IMR-90 (cell line): ENCODE results near the gene NAPSA. TPM values are rescaled to one million over a fixed set of nuclear protein-coding genes. Genes with fewer than 3 reads are reported as not detected.

Experiments used
- ATAC-seq: fragments of 200-7000 bp; cut with Tn5 transposase; 2 replicates; pipeline ENCODE4 v1.9.1; 2020; ENCODE audit warnings: low read depth, mild to moderate bottlenecking, moderate library complexity
- BruUV-seq: library from RNA; stranded (reverse); fragments of 400-500 nt; replicated peaks from 2 replicates; lab custom pipeline; 2021; lab: Mats Ljungman, UMichigan
- CTCF ChIA-PET: fragments of 300-600 bp; formaldehyde crosslinking; extraction: SDS; loops from one replicate; lab custom pipeline; 2021; ENCODE audit warnings: antibody characterized with exemption; lab: Yijun Ruan, JAX
- POLR2A ChIA-PET: fragments of 300-600 bp; sonication (Branson Sonifier 250); formaldehyde crosslinking; loops from one replicate; lab custom pipeline; 2022; ENCODE audit warnings: antibody characterized with exemption; ENCODE audit not compliant: unreplicated experiment; lab: Charles Lee
- DNase-seq: peaks from one replicate; pipeline ENCODE4 v3.0.0; 2013
- H2AFZ ChIP-seq: replicated peaks from 2 replicates; pipeline ENCODE3; 2013; ENCODE audit warnings: low read length, mild to moderate bottlenecking; ENCODE audit not compliant: poor library complexity
- H2AK5ac ChIP-seq: 2 replicates; pipeline ENCODE4 v1.6.1; 2013; ENCODE audit warnings: low read depth, low read length, inconsistent platforms
- H2AK9ac ChIP-seq: replicated peaks from 2 replicates; pipeline ENCODE3; 2013; ENCODE audit warnings: mild to moderate bottlenecking, low read depth, low read length, moderate library complexity; ENCODE audit not compliant: poor library complexity
- H2BK120ac ChIP-seq: 2 replicates; pipeline ENCODE4 v1.6.1; 2013; ENCODE audit warnings: low read depth, low read length, inconsistent platforms
- H2BK15ac ChIP-seq: 3 replicates; pipeline ENCODE4 v1.6.1; 2013; ENCODE audit warnings: low read depth, low read length, inconsistent platforms
- H2BK20ac ChIP-seq: 2 replicates; pipeline ENCODE4 v1.6.1; 2013; ENCODE audit warnings: low read depth, mild to moderate bottlenecking, inconsistent platforms, low read length, moderate library complexity
- H2BK5ac ChIP-seq: 2 replicates; pipeline ENCODE4 v1.6.1; 2013; ENCODE audit warnings: mild to moderate bottlenecking, low read depth, low read length, inconsistent platforms; ENCODE audit not compliant: poor library complexity, severe bottlenecking
- H3K14ac ChIP-seq: replicated peaks from 2 replicates; pipeline ENCODE4 v1.6.1; 2013; ENCODE audit warnings: low read depth, low read length, inconsistent platforms
- H3K18ac ChIP-seq: 2 replicates; pipeline ENCODE4 v1.6.1; 2013; ENCODE audit warnings: low read depth, low read length, control low read depth
- H3K23ac ChIP-seq: 2 replicates; pipeline ENCODE4 v1.6.1; 2013; ENCODE audit warnings: low read depth, low read length, inconsistent platforms
- H3K27ac ChIP-seq: 2 replicates; pipeline ENCODE4 v1.5.1; 2013; ENCODE audit warnings: mild to moderate bottlenecking, control low read depth, low read length; ENCODE audit not compliant: insufficient read depth
- H3K27me3 ChIP-seq: 2 replicates; pipeline ENCODE4 v1.6.1; 2013; ENCODE audit warnings: low read length; ENCODE audit not compliant: control insufficient read depth, insufficient read depth
- H3K36me3 ChIP-seq: 2 replicates; pipeline ENCODE4 v1.6.1; 2013; ENCODE audit warnings: low read length, mixed read lengths; ENCODE audit not compliant: control insufficient read depth, insufficient read depth
- H3K4ac ChIP-seq: 2 replicates; pipeline ENCODE4 v1.6.1; 2013; ENCODE audit warnings: low read depth, low read length, inconsistent platforms
- H3K4me1 ChIP-seq: 2 replicates; pipeline ENCODE4 v1.6.1; 2013; ENCODE audit warnings: low read length, mixed read lengths; ENCODE audit not compliant: control insufficient read depth, insufficient read depth
- H3K4me2 ChIP-seq: 2 replicates; pipeline ENCODE4 v1.6.1; 2013; ENCODE audit warnings: low read depth, mild to moderate bottlenecking, control low read depth, low read length, moderate library complexity
- H3K4me3 ChIP-seq: 2 replicates; pipeline ENCODE4 v1.5.1; 2013; ENCODE audit warnings: low read depth, mild to moderate bottlenecking, control low read depth, low read length, moderate library complexity; ENCODE audit not compliant: insufficient read depth
- H3K56ac ChIP-seq: 2 replicates; pipeline ENCODE4 v1.6.1; 2013; ENCODE audit warnings: low read length, inconsistent platforms; ENCODE audit not compliant: insufficient read depth; ENCODE audit errors: extremely low read depth
- H3K79me1 ChIP-seq, 2 experiments: 2 replicates each; pipeline ENCODE4 v1.6.1; 2013; ENCODE audit warnings: low read length in 2 of 2, inconsistent platforms in 1 of 2, low read depth in 1 of 2
- H3K9ac ChIP-seq: 2 replicates; pipeline ENCODE4 v1.6.1; 2013; ENCODE audit warnings: low read depth, low read length, control low read depth
- H3K9me1 ChIP-seq: 2 replicates; pipeline ENCODE4 v1.6.1; 2013; ENCODE audit warnings: low read length, inconsistent platforms; ENCODE audit not compliant: insufficient read depth
- H3K9me3 ChIP-seq: 2 replicates; pipeline ENCODE4 v1.6.1; 2013; ENCODE audit warnings: low read length; ENCODE audit not compliant: control insufficient read depth, insufficient read depth
- H4K20me1 ChIP-seq: 2 replicates; pipeline ENCODE4 v1.6.1; 2013; ENCODE audit warnings: low read length, inconsistent platforms; ENCODE audit not compliant: insufficient read depth
- H4K5ac ChIP-seq: 2 replicates; pipeline ENCODE4 v1.6.1; 2013; ENCODE audit warnings: mild to moderate bottlenecking, low read depth, low read length, control low read depth
- H4K8ac ChIP-seq, 2 experiments: 2 replicates each; pipeline ENCODE4 v1.6.1; 2013; ENCODE audit warnings: low read depth in 2 of 2, low read length in 2 of 2, control low read depth in 1 of 2, inconsistent platforms in 1 of 2
- H4K91ac ChIP-seq: 2 replicates; pipeline ENCODE4 v1.6.1; 2013; ENCODE audit warnings: low read depth, low read length, inconsistent platforms; ENCODE audit not compliant: insufficient read depth
- BHLHE40 ChIP-seq: fragments of 150-350 bp; IDR thresholded peaks from 2 replicates; pipeline ENCODE4 v1.6.1; 2016; ENCODE audit warnings: mild to moderate bottlenecking, low read depth, low read length
- CEBPB ChIP-seq: IDR thresholded peaks from 2 replicates; pipeline ENCODE4 v1.6.1; 2012; ENCODE audit warnings: low read depth, low read length, improper control_type of control experiment
- MAFK ChIP-seq: IDR thresholded peaks from 2 replicates; pipeline ENCODE4 v1.6.1; 2012; ENCODE audit warnings: low read depth, low read length, improper control_type of control experiment
- MAZ ChIP-seq: IDR thresholded peaks from 2 replicates; pipeline ENCODE4 v1.6.1; 2012; ENCODE audit warnings: low read depth, mild to moderate bottlenecking, low read length, improper control_type of control experiment, moderate library complexity, borderline replicate concordance
- MXI1 ChIP-seq: IDR thresholded peaks from 2 replicates; pipeline ENCODE4 v1.6.1; 2012; ENCODE audit warnings: low read depth, mild to moderate bottlenecking, low read length, moderate library complexity, borderline replicate concordance
- NFE2L2 ChIP-seq: fragments of 150-350 bp; IDR thresholded peaks from 2 replicates; pipeline ENCODE4 v1.6.1; 2016; ENCODE audit warnings: low read depth, mild to moderate bottlenecking, low read length
- POLR2A ChIP-seq: IDR thresholded peaks from 2 replicates; pipeline ENCODE4 v1.6.1; 2012; ENCODE audit warnings: mild to moderate bottlenecking, low read depth, low read length
- RAD21 ChIP-seq: IDR thresholded peaks from 2 replicates; pipeline ENCODE4 v1.6.1; 2012; ENCODE audit warnings: low read length, improper control_type of control experiment
- RCOR1 ChIP-seq: IDR thresholded peaks from 2 replicates; pipeline ENCODE4 v1.6.1; 2012; ENCODE audit warnings: mild to moderate bottlenecking, low read length, improper control_type of control experiment; ENCODE audit not compliant: insufficient replicate concordance
- RFX5 ChIP-seq: IDR thresholded peaks from 2 replicates; pipeline ENCODE4 v1.8.0; 2012; ENCODE audit warnings: low read depth, mild to moderate bottlenecking, low read length, moderate library complexity
- SMC3 ChIP-seq: fragments of 150-350 bp; IDR thresholded peaks from 2 replicates; pipeline ENCODE4 v1.6.1; 2016; ENCODE audit warnings: low read depth, mild to moderate bottlenecking, antibody characterized with exemption, low read length, moderate library complexity
- WGBS, 2 experiments: methylation state at CpG; one replicate each; pipeline versions ENCODE4 v1.1.5 to v1.1.7; 2013; ENCODE audit warnings: missing lambda C conversion rate in 2 of 2; ENCODE audit not compliant: insufficient read length in 1 of 2; ENCODE audit errors: extremely low coverage in 2 of 2; 5-methylcytosine and 5-hydroxymethylcytosine counted together
- dilution Hi-C: fragments of 300-500 bp; cut with HindIII; formaldehyde crosslinking; loops from one replicate; pipeline ENCODE4 v1.14.3; 2018; ENCODE audit warnings: low sequenced_read_pairs; ENCODE audit not compliant: unreplicated experiment
- in situ Hi-C: fragments of 300-500 bp; cut with MboI; formaldehyde crosslinking; loops from 3 replicates; pipeline ENCODE4 v1.14.3; 2019; ENCODE audit warnings: low sequenced_read_pairs, inconsistent platforms, mixed read lengths
- intact Hi-C: fragments of 100-400 bp; cut with micrococcal nuclease; formaldehyde crosslinking; loops from 2 replicates; pipeline ENCODE4 v1.10.0; 2022
- polyA plus RNA-seq, 3 experiments: library from polyadenylated mRNA; depleted of rRNA; stranded (reverse); fragments of >200 nt; gene quantifications; 2 replicates each; pipeline ENCODE4 v1.2.3, GENCODE V29; 2012; ENCODE audit warnings: low replicate concordance in 1 of 3
- total RNA-seq: library from RNA; depleted of rRNA; stranded (reverse); fragments of >200 nt; gene quantifications from 2 replicates; pipeline ENCODE4 v1.2.3, GENCODE V29; 2012
- TF ChIP-seq, protein P1 (sequence below): fragments of 150-350 bp; IDR thresholded peaks from 2 replicates; pipeline ENCODE4 v1.6.1; 2017; ENCODE audit warnings: mild to moderate bottlenecking, antibody characterized with exemption, low read length, low read depth
- TF ChIP-seq, protein P2 (sequence below): conservative IDR thresholded peaks from 2 replicates; pipeline ENCODE4 v1.5.1; 2012; ENCODE audit warnings: mild to moderate bottlenecking, low read depth, low read length, improper control_type of control experiment
- TF ChIP-seq, protein P3 (sequence below): fragments of 150-350 bp; IDR thresholded peaks from 2 replicates; pipeline ENCODE4 v1.6.1; 2016; ENCODE audit warnings: low read depth, mild to moderate bottlenecking, low read length, moderate library complexity, borderline replicate concordance

The NAPSA gene
- total and polyA plus RNA-seq, 2 of the 4 experiments (the other 2 are of a cell fraction) = 0.39 TPM; not detected in 1

DNA sequence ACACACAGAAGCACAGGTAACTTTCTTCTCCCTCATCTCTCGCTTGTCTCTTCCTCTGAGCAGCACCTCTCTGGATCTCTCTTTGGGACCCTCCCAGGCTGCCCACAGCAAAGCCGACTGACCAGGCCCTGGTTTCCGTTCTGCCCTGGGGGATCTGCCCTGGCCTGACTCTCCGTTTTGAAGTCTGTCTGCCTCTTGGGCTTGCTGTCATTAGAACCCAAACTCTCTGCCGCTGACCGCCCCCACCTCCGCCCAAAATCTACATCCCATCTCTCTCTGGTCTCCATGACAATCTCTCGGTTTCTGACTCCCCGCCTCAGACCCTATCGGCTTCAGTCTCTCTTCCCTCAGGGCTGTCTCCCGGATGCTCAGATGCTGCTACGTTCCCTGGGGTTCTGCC, 43.2 kb downstream of the NAPSA start:
- no peak overlapping the region for H4K91ac ChIP-seq

More for the DNA sequence above, 43.2 kb downstream of the NAPSA start:
- Histone ChIP-seq H3K27ac (no peak overlapping the region), H2AK9ac (no peak overlapping the region), H3K9ac (no peak overlapping the region), H3K27me3 (peaks cover 6% of the 10 kb centered on the region), H3K4me3 (no peak overlapping the region), H4K8ac (no peak overlapping the region), H3K4me1 (no peaks in the 10 kb centered on the region), H3K9me3 (no peaks in the 10 kb centered on the region), H3K79me1 (no peaks in the 10 kb centered on the region), H3K56ac (no peak overlapping the region), H4K20me1 (no peaks in the 10 kb centered on the region), H2AK5ac (no peak overlapping the region), H3K18ac (no peak overlapping the region), H3K4me2 (no peak overlapping the region), H3K23ac (no peak overlapping the region), H3K36me3 (no peaks in the 10 kb centered on the region), H2BK5ac (no peak overlapping the region), H2BK20ac (no peak overlapping the region), H2AFZ (no peak overlapping the region), H2BK15ac (no peak overlapping the region), H3K9me1 (no peaks in the 10 kb centered on the region), H2BK120ac (no peak overlapping the region), H3K14ac (no peak overlapping the region), H4K5ac (no peak overlapping the region), H3K4ac (no peak overlapping the region)
- TF ChIP-seq SMC3 (no peak), RAD21 (no peak), BHLHE40 (no peak), RCOR1 (no peak), MXI1 (no peak), CEBPB (no peak), NFE2L2 (no peak), MAFK (no peak), RFX5 (no peak), MAZ (no peak), POLR2A (no peak)
- TF ChIP-seq, protein P1, sequence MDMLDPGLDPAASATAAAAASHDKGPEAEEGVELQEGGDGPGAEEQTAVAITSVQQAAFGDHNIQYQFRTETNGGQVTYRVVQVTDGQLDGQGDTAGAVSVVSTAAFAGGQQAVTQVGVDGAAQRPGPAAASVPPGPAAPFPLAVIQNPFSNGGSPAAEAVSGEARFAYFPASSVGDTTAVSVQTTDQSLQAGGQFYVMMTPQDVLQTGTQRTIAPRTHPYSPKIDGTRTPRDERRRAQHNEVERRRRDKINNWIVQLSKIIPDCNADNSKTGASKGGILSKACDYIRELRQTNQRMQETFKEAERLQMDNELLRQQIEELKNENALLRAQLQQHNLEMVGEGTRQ = no peak
- TF ChIP-seq, protein P2, sequence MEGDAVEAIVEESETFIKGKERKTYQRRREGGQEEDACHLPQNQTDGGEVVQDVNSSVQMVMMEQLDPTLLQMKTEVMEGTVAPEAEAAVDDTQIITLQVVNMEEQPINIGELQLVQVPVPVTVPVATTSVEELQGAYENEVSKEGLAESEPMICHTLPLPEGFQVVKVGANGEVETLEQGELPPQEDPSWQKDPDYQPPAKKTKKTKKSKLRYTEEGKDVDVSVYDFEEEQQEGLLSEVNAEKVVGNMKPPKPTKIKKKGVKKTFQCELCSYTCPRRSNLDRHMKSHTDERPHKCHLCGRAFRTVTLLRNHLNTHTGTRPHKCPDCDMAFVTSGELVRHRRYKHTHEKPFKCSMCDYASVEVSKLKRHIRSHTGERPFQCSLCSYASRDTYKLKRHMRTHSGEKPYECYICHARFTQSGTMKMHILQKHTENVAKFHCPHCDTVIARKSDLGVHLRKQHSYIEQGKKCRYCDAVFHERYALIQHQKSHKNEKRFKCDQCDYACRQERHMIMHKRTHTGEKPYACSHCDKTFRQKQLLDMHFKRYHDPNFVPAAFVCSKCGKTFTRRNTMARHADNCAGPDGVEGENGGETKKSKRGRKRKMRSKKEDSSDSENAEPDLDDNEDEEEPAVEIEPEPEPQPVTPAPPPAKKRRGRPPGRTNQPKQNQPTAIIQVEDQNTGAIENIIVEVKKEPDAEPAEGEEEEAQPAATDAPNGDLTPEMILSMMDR = no peak
- TF ChIP-seq, protein P3, sequence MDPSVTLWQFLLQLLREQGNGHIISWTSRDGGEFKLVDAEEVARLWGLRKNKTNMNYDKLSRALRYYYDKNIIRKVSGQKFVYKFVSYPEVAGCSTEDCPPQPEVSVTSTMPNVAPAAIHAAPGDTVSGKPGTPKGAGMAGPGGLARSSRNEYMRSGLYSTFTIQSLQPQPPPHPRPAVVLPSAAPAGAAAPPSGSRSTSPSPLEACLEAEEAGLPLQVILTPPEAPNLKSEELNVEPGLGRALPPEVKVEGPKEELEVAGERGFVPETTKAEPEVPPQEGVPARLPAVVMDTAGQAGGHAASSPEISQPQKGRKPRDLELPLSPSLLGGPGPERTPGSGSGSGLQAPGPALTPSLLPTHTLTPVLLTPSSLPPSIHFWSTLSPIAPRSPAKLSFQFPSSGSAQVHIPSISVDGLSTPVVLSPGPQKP = no peak
- ChIA-PET POLR2A (no interaction called here), CTCF (no interaction called here)
- in situ Hi-C loops (no loop called here), intact Hi-C loops (no loop called here), dilution Hi-C loops (no loop called here)
- ATAC-seq (no peak), DNase-seq (no peak)
- 59% methylated on average over 9 of the region's 12 CpGs; no CpG with 5 or more reads in 1 of the 2 experiments for WGBS, 2 experiments
- no TSS peak for BruUV-seq
